ACC112 (cell line): ENCODE results near the gene CCDC40.

Experiments
- H2AFZ ChIP-seq: fragments of 200-600 bp; sonication (generic); one replicate; pipeline ENCODE4 v1.6.0; 2017; ENCODE audit warnings: antibody characterized with exemption, low read length; ENCODE audit not compliant: unreplicated experiment
- H3K27ac ChIP-seq: fragments of 200-600 bp; sonication (generic); 2 replicates; pipeline ENCODE4 v1.5.1; 2014; ENCODE audit warnings: low read depth, mild to moderate bottlenecking, antibody characterized with exemption, low read length, moderate library complexity
- H3K27me3 ChIP-seq: fragments of 200-600 bp; sonication (generic); 2 replicates; pipeline ENCODE4 v1.6.1; 2014; ENCODE audit warnings: mild to moderate bottlenecking, antibody characterized with exemption, low read length, moderate library complexity, mixed read lengths; ENCODE audit not compliant: insufficient read depth
- H3K36me3 ChIP-seq: fragments of 200-600 bp; sonication (generic); 2 replicates; pipeline ENCODE4 v1.6.1; 2016; ENCODE audit warnings: mild to moderate bottlenecking, antibody characterized with exemption, low read length, moderate library complexity, mixed read lengths; ENCODE audit not compliant: insufficient read depth
- H3K4me1 ChIP-seq: fragments of 200-600 bp; sonication (generic); one replicate; pipeline ENCODE4 v1.6.1; 2016; ENCODE audit warnings: low read length, mixed read lengths; ENCODE audit not compliant: insufficient read depth, unreplicated experiment, control insufficient read depth
- H3K4me3 ChIP-seq: fragments of 200-600 bp; sonication (generic); 2 replicates; pipeline ENCODE4 v1.5.1; 2014; ENCODE audit warnings: mild to moderate bottlenecking, low read depth, low read length
- H3K79me2 ChIP-seq: fragments of 200-600 bp; sonication (generic); one replicate; pipeline ENCODE4 v1.6.0; 2016; ENCODE audit warnings: low read length; ENCODE audit not compliant: control insufficient read depth, unreplicated experiment, insufficient read depth

The CCDC40 gene

DNA sequence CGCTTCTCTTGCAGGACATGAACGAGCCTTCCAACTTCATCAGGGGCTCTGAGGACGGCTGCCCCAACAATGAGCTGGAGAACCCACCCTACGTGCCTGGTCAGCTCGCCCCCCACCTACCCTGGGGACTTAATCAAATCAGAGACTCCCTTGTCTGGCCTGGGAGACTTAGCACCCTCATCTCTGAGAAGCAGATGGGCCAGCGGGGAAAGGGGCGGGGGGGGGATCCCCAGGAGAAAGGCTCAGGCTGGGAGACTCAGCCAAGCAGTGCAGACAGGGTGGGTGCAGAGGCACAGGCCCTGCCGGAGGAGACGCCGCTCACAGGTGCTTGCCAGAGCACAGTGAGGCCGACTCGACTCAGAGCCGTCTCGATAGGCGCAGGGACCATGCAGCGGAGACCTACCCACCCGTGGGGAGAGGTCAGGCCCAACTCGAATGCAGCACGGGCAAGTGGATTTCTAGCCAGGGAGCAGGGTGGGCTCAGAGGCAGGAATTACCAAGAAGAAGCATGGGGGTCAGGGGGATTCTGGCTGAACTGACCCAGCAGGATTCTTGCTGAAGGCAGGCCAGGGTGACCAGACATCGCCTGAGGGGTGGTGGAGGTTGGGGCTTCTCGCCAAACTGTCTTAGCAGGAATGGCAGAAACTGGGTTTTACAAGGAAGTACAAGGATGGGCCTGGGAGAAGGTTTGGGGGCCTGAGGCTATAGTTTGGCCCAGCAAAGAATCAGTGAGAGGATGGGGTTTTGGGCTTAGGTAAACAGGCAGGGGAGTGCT, 74.7 kb downstream of the CCDC40 start:
- H3K27me3 ChIP-seq: no peaks in the 10 kb centered on the region
- no peak overlapping the region for H2AFZ ChIP-seq
- no peak overlapping the region for H3K4me3 ChIP-seq
- H3K27ac ChIP-seq: no peak overlapping the region
- H3K4me1 ChIP-seq: no peaks in the 10 kb centered on the region
- no peaks in the 10 kb centered on the region for H3K79me2 ChIP-seq
- no peaks in the 10 kb centered on the region for H3K36me3 ChIP-seq

- Histone ChIP-seq H3K4me1 (no peaks in the 10 kb centered on the region), H3K4me3 (no peak overlapping the region), H3K27me3 (no peaks in the 10 kb centered on the region), H3K27ac (no peak overlapping the region), H3K79me2 (no peaks in the 10 kb centered on the region), H3K36me3 (no peaks in the 10 kb centered on the region), H2AFZ (no peak overlapping the region)
Observed at GRCh38 chr17:80111702-80112470, 75.4 kb downstream of the CCDC40 start.

DNA sequence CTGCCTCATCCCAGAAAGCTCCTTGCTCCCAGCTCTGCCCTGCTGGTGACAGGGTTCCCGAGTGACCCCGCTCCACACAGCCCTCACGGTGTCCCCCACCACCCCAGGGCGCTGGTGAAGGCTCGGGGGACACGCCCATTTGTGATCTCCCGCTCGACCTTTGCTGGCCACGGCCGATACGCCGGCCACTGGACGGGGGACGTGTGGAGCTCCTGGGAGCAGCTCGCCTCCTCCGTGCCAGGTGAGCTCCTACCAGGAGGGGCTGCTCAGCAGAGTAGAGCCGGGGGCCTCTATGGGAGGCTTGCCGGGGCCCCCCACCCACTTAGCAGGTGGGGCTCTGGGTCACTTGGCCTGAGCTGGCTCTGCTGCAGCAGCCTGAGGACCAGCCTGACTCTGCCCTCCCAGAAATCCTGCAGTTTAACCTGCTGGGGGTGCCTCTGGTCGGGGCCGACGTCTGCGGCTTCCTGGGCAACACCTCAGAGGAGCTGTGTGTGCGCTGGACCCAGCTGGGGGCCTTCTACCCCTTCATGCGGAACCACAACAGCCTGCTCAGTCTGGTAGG, 76.1 kb downstream of the CCDC40 start:
- no peaks in the 10 kb centered on the region for H3K79me2 ChIP-seq
- H3K27ac ChIP-seq: no peak overlapping the region
- no peak overlapping the region for H3K4me3 ChIP-seq
- H3K36me3 ChIP-seq: no peaks in the 10 kb centered on the region
- no peaks in the 10 kb centered on the region for H3K4me1 ChIP-seq
- H3K27me3 ChIP-seq: no peaks in the 10 kb centered on the region
- H2AFZ ChIP-seq: no peak overlapping the region

- Histone ChIP-seq H3K4me1 (no peaks in the 10 kb centered on the region), H3K4me3 (no peak overlapping the region), H2AFZ (no peak overlapping the region), H3K27me3 (no peaks in the 10 kb centered on the region), H3K36me3 (no peaks in the 10 kb centered on the region), H3K79me2 (no peaks in the 10 kb centered on the region), H3K27ac (no peak overlapping the region)
Observed at GRCh38 chr17:80113033-80113484, 76.6 kb downstream of the CCDC40 start.

GRCh38 chr17:80114758-80115157, 78.3 kb downstream of the CCDC40 start:
- Histone ChIP-seq H3K4me3 (no peak overlapping the region), H3K27me3 (no peaks in the 10 kb centered on the region), H3K27ac (no peak overlapping the region), H2AFZ (no peak overlapping the region), H3K36me3 (no peaks in the 10 kb centered on the region), H3K4me1 (no peaks in the 10 kb centered on the region), H3K79me2 (no peaks in the 10 kb centered on the region)

GRCh38 chr17:80115159-80115558, 78.7 kb downstream of the CCDC40 start:
- Histone ChIP-seq H3K36me3 (no peaks in the 10 kb centered on the region), H3K4me3 (no peak overlapping the region), H3K27ac (no peak overlapping the region), H3K4me1 (no peaks in the 10 kb centered on the region), H3K79me2 (no peaks in the 10 kb centered on the region), H3K27me3 (no peaks in the 10 kb centered on the region), H2AFZ (no peak overlapping the region)

- no peak overlapping the region for H3K27ac ChIP-seq
- no peak overlapping the region for H3K4me3 ChIP-seq
- no peaks in the 10 kb centered on the region for H3K4me1 ChIP-seq
- H2AFZ ChIP-seq: no peak overlapping the region
- no peaks in the 10 kb centered on the region for H3K36me3 ChIP-seq
- H3K27me3 ChIP-seq: no peaks in the 10 kb centered on the region
- H3K79me2 ChIP-seq: no peaks in the 10 kb centered on the region
Observed at GRCh38 chr17:80116276-80116920, 80.0 kb downstream of the CCDC40 start.

- no peaks in the 10 kb centered on the region for H3K4me1 ChIP-seq
- H3K27ac ChIP-seq: no peak overlapping the region
- H3K27me3 ChIP-seq: no peaks in the 10 kb centered on the region
- no peak overlapping the region for H2AFZ ChIP-seq
- no peak overlapping the region for H3K4me3 ChIP-seq
- no peaks in the 10 kb centered on the region for H3K36me3 ChIP-seq
- no peaks in the 10 kb centered on the region for H3K79me2 ChIP-seq
Observed at GRCh38 chr17:80116921-80117380, 80.5 kb downstream of the CCDC40 start.

DNA sequence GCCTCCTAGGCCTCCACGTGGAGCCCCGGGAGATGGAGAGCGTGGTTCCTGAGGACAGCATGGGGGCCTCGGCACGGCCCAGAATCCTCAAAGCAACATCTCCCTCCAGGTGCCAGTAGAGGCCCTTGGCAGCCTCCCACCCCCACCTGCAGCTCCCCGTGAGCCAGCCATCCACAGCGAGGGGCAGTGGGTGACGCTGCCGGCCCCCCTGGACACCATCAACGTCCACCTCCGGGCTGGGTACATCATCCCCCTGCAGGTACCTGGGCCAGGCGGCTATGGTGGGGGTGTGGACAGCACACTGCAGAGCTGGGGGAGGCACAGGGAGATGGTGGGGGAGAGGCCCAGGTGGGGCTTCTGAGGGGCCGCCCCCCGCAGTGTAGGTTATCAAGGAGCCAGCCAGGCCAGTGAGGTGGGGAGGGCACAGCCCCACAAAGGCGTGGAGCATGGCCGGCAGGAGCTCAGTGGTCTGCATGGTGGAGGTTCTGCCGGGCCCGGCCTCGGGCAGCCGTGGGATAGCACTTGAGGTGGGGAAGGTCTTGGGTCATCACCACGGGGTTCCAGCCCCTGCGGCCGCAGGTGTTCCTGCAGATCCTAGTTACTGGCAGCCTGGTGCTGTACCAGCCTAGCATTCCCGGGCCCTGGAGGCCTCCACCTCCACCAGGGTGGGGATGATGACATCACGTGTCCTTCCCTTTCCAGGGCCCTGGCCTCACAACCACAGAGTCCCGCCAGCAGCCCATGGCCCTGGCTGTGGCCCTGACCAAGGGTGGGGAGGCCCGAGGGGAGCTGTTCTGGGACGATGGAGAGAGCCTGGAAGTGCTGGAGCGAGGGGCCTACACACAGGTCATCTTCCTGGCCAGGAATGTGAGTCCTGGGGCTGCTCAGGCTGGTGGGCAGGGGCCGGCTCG, 81.3 kb downstream of the CCDC40 start:
- Histone ChIP-seq H2AFZ (no peak overlapping the region), H3K79me2 (no peaks in the 10 kb centered on the region), H3K36me3 (no peaks in the 10 kb centered on the region), H3K4me1 (no peaks in the 10 kb centered on the region), H3K4me3 (no peak overlapping the region), H3K27ac (no peak overlapping the region), H3K27me3 (no peaks in the 10 kb centered on the region)
